H1 (cell line): ENCODE results near the gene PRTN3. TPM values are rescaled to one million over a fixed set of nuclear protein-coding genes. Genes with fewer than 3 reads are reported as not detected.
A peak's percentile ranks its signal among the peaks of the same experiment; 100 is the strongest.

ENCODE experiments used
- CTCF ChIA-PET: fragments of 300-600 bp; sonication (Branson Sonifier 250); formaldehyde crosslinking; loops from one replicate; lab custom pipeline; 2021; ENCODE audit not compliant: partially characterized antibody; lab: Charles Lee
- POLR2A ChIA-PET: fragments of 300-600 bp; sonication (Branson Sonifier 250); formaldehyde crosslinking; loops from one replicate; lab custom pipeline; 2021; ENCODE audit warnings: inconsistent platforms; ENCODE audit not compliant: partially characterized antibody; lab: Charles Lee
- DNase-seq, 2 experiments: peaks; one replicate each; pipeline versions ENCODE4 v3.0.0 to v3.0.0-alpha.2; 2010 to 2022; ENCODE audit warnings: low spot score in 2 of 2, low read depth in 1 of 2, mixed read lengths in 1 of 2
- FAIRE-seq: peaks from 2 replicates; lab custom pipeline; 2011; peaks lifted over from hg19 to GRCh38; lab: Jason Lieb, UNC
- H2AFZ ChIP-seq: 2 replicates; pipeline ENCODE4 v1.8.1; 2012; ENCODE audit warnings: low read length, inconsistent platforms
- H2AK5ac ChIP-seq: 2 replicates; pipeline ENCODE4 v1.6.1; 2013; ENCODE audit warnings: low read depth, low read length
- H2BK120ac ChIP-seq: replicated peaks from 2 replicates; pipeline ENCODE3; 2013; ENCODE audit warnings: low read depth, low read length, inconsistent platforms
- H2BK12ac ChIP-seq: 2 replicates; pipeline ENCODE4 v1.6.1; 2013; ENCODE audit warnings: low read depth, low read length
- H2BK15ac ChIP-seq: 2 replicates; pipeline ENCODE4 v1.6.1; 2013; ENCODE audit warnings: low read length
- H2BK20ac ChIP-seq: 2 replicates; pipeline ENCODE4 v1.6.1; 2013; ENCODE audit warnings: low read length
- H2BK5ac ChIP-seq: 2 replicates; pipeline ENCODE4 v1.6.1; 2013; ENCODE audit warnings: low read depth, low read length
- H3K14ac ChIP-seq: 2 replicates; pipeline ENCODE4 v1.6.1; 2013; ENCODE audit warnings: inconsistent platforms; ENCODE audit not compliant: insufficient read length
- H3K18ac ChIP-seq: 2 replicates; pipeline ENCODE4 v1.6.1; 2013; ENCODE audit warnings: low read length; ENCODE audit errors: extremely low read depth
- H3K23ac ChIP-seq: 2 replicates; pipeline ENCODE4 v1.6.1; 2013; ENCODE audit warnings: inconsistent platforms; ENCODE audit not compliant: insufficient read length
- H3K23me2 ChIP-seq: 2 replicates; pipeline ENCODE4 v1.6.1; 2013; ENCODE audit warnings: low read depth, low read length
- H3K27ac ChIP-seq: 2 replicates; pipeline ENCODE4 v1.6.1; 2011; ENCODE audit warnings: low read depth, low read length, inconsistent platforms
- H3K27me3 ChIP-seq, 4 experiments: replicated peaks in 1 of 4; 1 replicate in 1 of 4; 2 replicates in 3 of 4; pipeline versions ENCODE4 v1.6.1 to v1.8.1; 2011 to 2013; ENCODE audit warnings: low read length in 3 of 4, mild to moderate bottlenecking in 3 of 4, inconsistent platforms in 2 of 4, mixed read lengths in 2 of 4, moderate library complexity in 1 of 4; ENCODE audit not compliant: control insufficient read depth in 3 of 4, insufficient read depth in 3 of 4; ENCODE audit errors: extremely low read depth in 1 of 4
- H3K36me3 ChIP-seq, 4 experiments: 2 replicates each; pipeline versions ENCODE4 v1.6.1 to v1.8.1; 2011 to 2013; ENCODE audit warnings: mild to moderate bottlenecking in 4 of 4, low read length in 3 of 4, moderate library complexity in 2 of 4, control low read depth in 1 of 4, inconsistent platforms in 1 of 4; ENCODE audit not compliant: insufficient read depth in 4 of 4, control insufficient read depth in 2 of 4
- H3K4ac ChIP-seq: replicated peaks from 2 replicates; pipeline ENCODE3; 2013; ENCODE audit warnings: low read length, low read depth, mixed read lengths, inconsistent platforms; ENCODE audit not compliant: insufficient read length
- H3K4me1 ChIP-seq, 4 experiments: replicated peaks in 1 of 4; 1 replicate in 1 of 4; 2 replicates in 3 of 4; pipeline versions ENCODE4 v1.6.1 to v1.8.1; 2011 to 2013; ENCODE audit warnings: low read length in 3 of 4, inconsistent platforms in 2 of 4, mixed read lengths in 1 of 4; ENCODE audit not compliant: insufficient read depth in 4 of 4, control insufficient read depth in 3 of 4
- H3K4me2 ChIP-seq, 2 experiments: 2 replicates each; pipeline versions ENCODE4 v1.6.1 to v1.8.1; 2011 to 2013; ENCODE audit warnings: low read depth in 2 of 2, low read length in 2 of 2, control low read depth in 1 of 2, inconsistent platforms in 1 of 2, mild to moderate bottlenecking in 1 of 2; ENCODE audit not compliant: insufficient read depth in 1 of 2
- H3K4me3 ChIP-seq, 4 experiments: fragments of 200-600, 300-600 bp in 1 of 4; sonication (generic), shearing (Covaris generic), sonication (Bioruptor Twin) in 1 of 4; 2 replicates each; pipeline versions ENCODE4 v1.5.1 to v1.8.1; 2011 to 2016; ENCODE audit warnings: low read length in 4 of 4, low read depth in 3 of 4, control low read depth in 2 of 4, inconsistent platforms in 2 of 4, mild to moderate bottlenecking in 2 of 4, mixed read lengths in 1 of 4, moderate library complexity in 1 of 4; ENCODE audit not compliant: insufficient read depth in 2 of 4; ENCODE audit errors: extremely low read depth in 1 of 4
- H3K56ac ChIP-seq: replicated peaks from 2 replicates; pipeline ENCODE3; 2013; ENCODE audit warnings: low read depth, mild to moderate bottlenecking, mixed read lengths, low read length, inconsistent platforms; ENCODE audit not compliant: insufficient read length
- H3K79me1 ChIP-seq: 2 replicates; pipeline ENCODE4 v1.6.1; 2013; ENCODE audit warnings: low read depth, low read length, control low read depth
- H3K79me2 ChIP-seq, 2 experiments: 2 replicates each; pipeline versions ENCODE4 v1.6.1 to v1.8.1; 2012 to 2013; ENCODE audit warnings: low read length in 2 of 2, mild to moderate bottlenecking in 2 of 2, inconsistent platforms in 1 of 2; ENCODE audit not compliant: insufficient read depth in 2 of 2, control insufficient read depth in 1 of 2
- H3K9ac ChIP-seq, 4 experiments: replicated peaks in 1 of 4; 1 replicate in 1 of 4; 2 replicates in 3 of 4; pipeline versions ENCODE4 v1.6.1 to v1.8.1; 2011 to 2013; ENCODE audit warnings: low read depth in 3 of 4, low read length in 3 of 4, control low read depth in 2 of 4, mild to moderate bottlenecking in 2 of 4, moderate library complexity in 2 of 4, inconsistent platforms in 1 of 4; ENCODE audit errors: extremely low read depth in 1 of 4
- H3K9me3 ChIP-seq, 2 experiments: 2 replicates each; pipeline versions ENCODE4 v1.6.1 to v1.8.1; 2012 to 2013; ENCODE audit warnings: mild to moderate bottlenecking in 2 of 2, moderate library complexity in 2 of 2, control low read depth in 1 of 2, inconsistent platforms in 1 of 2, low read depth in 1 of 2, low read length in 1 of 2, mixed read lengths in 1 of 2; ENCODE audit not compliant: insufficient read depth in 2 of 2
- H4K20me1 ChIP-seq, 2 experiments: replicated peaks in 1 of 2; 2 replicates each; pipeline versions ENCODE3 to v1.8.1; 2011 to 2013; ENCODE audit warnings: inconsistent platforms in 2 of 2, low read length in 2 of 2, mild to moderate bottlenecking in 1 of 2; ENCODE audit not compliant: insufficient read depth in 2 of 2, control insufficient read depth in 1 of 2
- H4K5ac ChIP-seq: 2 replicates; pipeline ENCODE4 v1.6.1; 2013; ENCODE audit warnings: low read length, low read depth, mixed read lengths, inconsistent platforms; ENCODE audit not compliant: insufficient read length
- H4K8ac ChIP-seq: 2 replicates; pipeline ENCODE4 v1.8.0; 2013; ENCODE audit warnings: mild to moderate bottlenecking, moderate library complexity, low read length, inconsistent platforms; ENCODE audit not compliant: insufficient read depth; ENCODE audit errors: extremely low read depth
- H4K91ac ChIP-seq: replicated peaks from 2 replicates; pipeline ENCODE3; 2013; ENCODE audit warnings: low read length, mixed read lengths, inconsistent platforms; ENCODE audit not compliant: insufficient read length
- GTF2F1 ChIP-seq: IDR thresholded peaks from 2 replicates; pipeline ENCODE4 v1.6.1; 2012; ENCODE audit warnings: low read depth, low read length, improper control_type of control experiment, borderline replicate concordance
- KDM5A ChIP-seq: fragments of 200-600 bp; IDR thresholded peaks from 2 replicates; pipeline ENCODE4 v1.7.1; 2012; ENCODE audit warnings: mild to moderate bottlenecking, low read length, inconsistent platforms, mixed read lengths
- WGBS, 2 experiments: shearing (Covaris generic) in 1 of 2; methylation state at CpG; one replicate each; pipeline versions ENCODE4 v1.1.6 to v1.1.7; 2013 to 2015; ENCODE audit warnings: low lambda C conversion rate in 2 of 2, mixed read lengths in 2 of 2, inconsistent platforms in 1 of 2, low coverage in 1 of 2, missing lambda C conversion rate in 1 of 2; ENCODE audit not compliant: insufficient replicate concordance in 2 of 2, insufficient coverage in 1 of 2, insufficient read length in 1 of 2; ENCODE audit errors: extremely low coverage in 1 of 2, missing lambda C conversion rate in 1 of 2; 5-methylcytosine and 5-hydroxymethylcytosine counted together
- polyA plus RNA-seq, 7 experiments: library from polyadenylated mRNA; depleted of rRNA in 3 of 7; stranded (reverse) in 5 of 7; unstranded in 2 of 7; fragments of >200 nt in 5 of 7; fragments of 200-250 nt in 2 of 7; gene quantifications; 1 replicate in 5 of 7; 2 replicates in 1 of 7; 4 replicates in 1 of 7; pipeline versions ENCODE4 v1.2.1 to v1.2.3, GENCODE V29; 2011 to 2013; ENCODE audit warnings: missing spikeins in 2 of 7, mixed read lengths in 2 of 7
- total RNA-seq: library from RNA; stranded (reverse); fragmentation: NEBNext Ultra II Directional; extraction: Animal tissue kit (Norgen Biotek cat#: 25700); gene quantifications from 2 replicates; pipeline ENCODE4 v1.2.1, GENCODE V29; 2021

The PRTN3 gene
- total and polyA plus RNA-seq, 2 of the 8 experiments (the other 6 are each of a cell fraction or from before 2014, with no cell fraction given) = 0.39 to 2.1 TPM

- no peak overlapping the region for H3K4ac ChIP-seq
- H3K27me3 ChIP-seq = no peaks in the 10 kb centered on the region
- no peaks in the 10 kb centered on the region; a peak in 1 of 4 replicates for H3K79me2 ChIP-seq
- H2AFZ ChIP-seq = no peak overlapping the region
- H3K23ac ChIP-seq = no peak overlapping the region
- FAIRE-seq = no peak
- H3K36me3 ChIP-seq = peaks cover 0 to 13% (median 5%) of the 10 kb centered on the region in 4 experiments; a peak in 3 of 8 replicates
- no peak overlapping the region for H2AK5ac ChIP-seq
- H3K56ac ChIP-seq = peak overlapping the region; percentile 46
- peaks cover 0 to 13% of the 10 kb centered on the region in 2 experiments for H4K20me1 ChIP-seq
- H2BK5ac ChIP-seq = no peak overlapping the region; the same call in 1 of the 2 replicates
- H2BK15ac ChIP-seq = no peak overlapping the region
- no peak overlapping the region for H4K91ac ChIP-seq
- H3K27ac ChIP-seq = no peak overlapping the region
- H3K4me1 ChIP-seq = peaks cover 0 to 5% (median under 1%) of the 10 kb centered on the region in 4 experiments; a peak in 3 of 7 replicates
- TF ChIP-seq KDM5A (0 out of 2 replicates have a peak, but pooled peaks have one; percentile 6), GTF2F1 (no peak)
- H3K79me1 ChIP-seq = peaks cover 7% of the 10 kb centered on the region
- CTCF ChIA-PET = interaction anchor here (0.6 to 1.4 kb wide), 5 partner anchors 10 to 688 kb away, joined by 3 to 6 read pairs (median 3); no protein-coding TSS in a partner anchor
- no peak overlapping the region for H4K8ac ChIP-seq
- no peak overlapping the region for H2BK12ac ChIP-seq
- no peaks in the 10 kb centered on the region for H3K9me3 ChIP-seq
- no peak overlapping the region for H4K5ac ChIP-seq
- POLR2A ChIA-PET = interaction anchor here (0.5 to 8.8 kb wide), 5 partner anchors 15 to 135 kb away, joined by 3 to 82 read pairs (median 13); partner anchors contain the start of gene CNN2
- peak overlapping the region; percentile 48 to 91 (median 66) for H3K4me3 ChIP-seq
- H3K4me2 ChIP-seq = peak overlapping the region; percentile 66 to 70
- no peak for DNase-seq
- H3K14ac ChIP-seq = no peak overlapping the region
- H3K23me2 ChIP-seq = peaks cover 3% of the 10 kb centered on the region; the same call in 1 of the 2 replicates
- H2BK20ac ChIP-seq = no peak overlapping the region
- no peak overlapping the region for H2BK120ac ChIP-seq
- H3K18ac ChIP-seq = no peak overlapping the region
- 17% methylated on average over 9 of the region's 27 CpGs; no CpG with 5 or more reads in 1 of the 2 experiments for WGBS, 2 experiments
- peak overlapping the region in 3 of 4 experiments; percentile 13 to 50 (median 24); a peak in 2 of 7 replicates for H3K9ac ChIP-seq
These were observed 51.6 kb downstream of the PRTN3 start for GRCh38 chr19:892243-892893.
